Astrocyte (in vitro differentiated cells and primary cell): ENCODE results near the gene AKT3. TPM values are rescaled to one million over a fixed set of nuclear protein-coding genes. Genes with fewer than 3 reads are reported as not detected.

Experiments used
- DNase-seq: peaks from one replicate; pipeline ENCODE4 v3.0.0-alpha.2; 2010; ENCODE audit warnings: low read depth
- FAIRE-seq: peaks from 2 replicates; lab custom pipeline; 2011; peaks lifted over from hg19 to GRCh38; lab: Jason Lieb, UNC
- H2AFZ ChIP-seq: 2 replicates; pipeline ENCODE4 v1.6.0; 2012; ENCODE audit warnings: low read depth, low read length, inconsistent platforms
- H3K27ac ChIP-seq: 2 replicates; pipeline ENCODE4 v1.5.1; 2011; ENCODE audit warnings: low read depth, low read length, inconsistent platforms
- H3K27me3 ChIP-seq: 2 replicates; pipeline ENCODE4 v1.6.0; 2011; ENCODE audit warnings: low read length, inconsistent platforms; ENCODE audit not compliant: insufficient read depth
- H3K36me3 ChIP-seq: 2 replicates; pipeline ENCODE4 v1.5.1; 2011; ENCODE audit warnings: low read length, inconsistent platforms; ENCODE audit not compliant: insufficient read depth
- H3K4me1 ChIP-seq: 2 replicates; pipeline ENCODE4 v1.5.1; 2011; ENCODE audit warnings: low read length, inconsistent platforms; ENCODE audit not compliant: insufficient read depth
- H3K4me2 ChIP-seq: 2 replicates; pipeline ENCODE4 v1.6.0; 2012; ENCODE audit warnings: low read length, inconsistent platforms
- H3K4me3 ChIP-seq: 2 replicates; pipeline ENCODE4 v1.5.1; 2011; ENCODE audit warnings: low read depth, mild to moderate bottlenecking, low read length, inconsistent platforms; ENCODE audit not compliant: insufficient read depth
- H3K79me2 ChIP-seq: 2 replicates; pipeline ENCODE4 v1.6.0; 2012; ENCODE audit warnings: mild to moderate bottlenecking, low read length, inconsistent platforms; ENCODE audit not compliant: insufficient read depth
- H3K9ac ChIP-seq: 2 replicates; pipeline ENCODE4 v1.6.0; 2012; ENCODE audit warnings: mild to moderate bottlenecking, low read length, inconsistent platforms
- H3K9me3 ChIP-seq: 2 replicates; pipeline ENCODE4 v1.5.1; 2012; ENCODE audit warnings: low read depth, mild to moderate bottlenecking, low read length, inconsistent platforms; ENCODE audit not compliant: insufficient read depth
- H4K20me1 ChIP-seq: 2 replicates; pipeline ENCODE4 v1.6.0; 2012; ENCODE audit warnings: low read length, inconsistent platforms; ENCODE audit not compliant: insufficient read depth
- H3K27ac Mint-ChIP-seq: one replicate; pipeline ENCODE4 v1.8.0; 2021; ENCODE audit warnings: mild to moderate bottlenecking, mixed read lengths; ENCODE audit not compliant: unreplicated experiment
- H3K27me3 Mint-ChIP-seq: one replicate; pipeline ENCODE4 v1.8.0; 2021; ENCODE audit warnings: low read depth, mixed read lengths; ENCODE audit not compliant: unreplicated experiment
- H3K36me3 Mint-ChIP-seq: one replicate; pipeline ENCODE4 v1.8.0; 2021; ENCODE audit warnings: low read depth, mixed read lengths; ENCODE audit not compliant: unreplicated experiment
- H3K4me1 Mint-ChIP-seq: one replicate; pipeline ENCODE4 v1.8.0; 2021; ENCODE audit warnings: low read depth, mixed read lengths; ENCODE audit not compliant: unreplicated experiment
- H3K4me3 Mint-ChIP-seq: one replicate; pipeline ENCODE4 v1.8.0; 2021; ENCODE audit warnings: mild to moderate bottlenecking, moderate library complexity, mixed read lengths; ENCODE audit not compliant: unreplicated experiment
- H3K9me3 Mint-ChIP-seq: one replicate; pipeline ENCODE4 v1.8.0; 2021; ENCODE audit warnings: mild to moderate bottlenecking, mixed read lengths; ENCODE audit not compliant: unreplicated experiment
- CTCF ChIP-seq: IDR thresholded peaks from 2 replicates; pipeline ENCODE4 v1.5.1; 2011; ENCODE audit warnings: low read depth, mild to moderate bottlenecking, inconsistent platforms, low read length, moderate library complexity; ENCODE audit not compliant: insufficient read depth
- EZH2 ChIP-seq: IDR thresholded peaks from 2 replicates; pipeline ENCODE4 v1.6.1; 2012; ENCODE audit warnings: mild to moderate bottlenecking, low read length, inconsistent platforms; ENCODE audit not compliant: insufficient read depth
- total RNA-seq: library from RNA; stranded (reverse); gene quantifications from 2 replicates; pipeline ENCODE4 v1.2.1, GENCODE V29; 2021

AKT3 gene
- total RNA-seq, 1 donor from 2014 or later: 64.5 TPM

GRCh38 chr1:243528459-243529121, 321.5 kb downstream of the AKT3 start:
- FAIRE-seq: no peak
- TF ChIP-seq CTCF (no peak), EZH2 (no peak)
- Histone ChIP-seq H3K9me3 (no peaks in the 10 kb centered on the region), H3K4me1 (peaks cover 13% of the 10 kb centered on the region), H3K9ac (no peak overlapping the region), H3K4me3 (no peak overlapping the region), H3K79me2 (no peaks in the 10 kb centered on the region), H2AFZ (no peak overlapping the region), H3K4me2 (no peak overlapping the region), H3K27ac (no peak overlapping the region), H3K27me3 (no peaks in the 10 kb centered on the region), H4K20me1 (no peaks in the 10 kb centered on the region), H3K36me3 (no peaks in the 10 kb centered on the region)
- peaks cover 10% of the 10 kb centered on the region for H3K4me1 Mint-ChIP-seq
- no peak overlapping the region for H3K27ac Mint-ChIP-seq
- peaks cover 5% of the 10 kb centered on the region for H3K36me3 Mint-ChIP-seq
- no peaks in the 10 kb centered on the region for H3K27me3 Mint-ChIP-seq
- peaks cover 1% of the 10 kb centered on the region for H3K9me3 Mint-ChIP-seq
- H3K4me3 Mint-ChIP-seq: no peak overlapping the region
- DNase-seq: no peak

- H3K36me3 ChIP-seq: no peaks in the 10 kb centered on the region
- Mint-ChIP-seq H3K4me1 (peaks cover 11% of the 10 kb centered on the region), H3K36me3 (peaks cover 5% of the 10 kb centered on the region), H3K27me3 (no peaks in the 10 kb centered on the region), H3K27ac (no peak overlapping the region), H3K9me3 (peaks cover 1% of the 10 kb centered on the region), H3K4me3 (no peak overlapping the region)
- peaks cover 13% of the 10 kb centered on the region for H3K4me1 ChIP-seq
- H3K79me2 ChIP-seq: no peaks in the 10 kb centered on the region
- H4K20me1 ChIP-seq: no peaks in the 10 kb centered on the region
- no peak overlapping the region for H3K9ac ChIP-seq
- no peak for FAIRE-seq
- no peaks in the 10 kb centered on the region for H3K27me3 ChIP-seq
- TF ChIP-seq CTCF (no peak), EZH2 (no peak)
- H3K4me3 ChIP-seq: no peak overlapping the region
- H3K9me3 ChIP-seq: no peaks in the 10 kb centered on the region
- no peak overlapping the region for H3K4me2 ChIP-seq
- no peak overlapping the region for H2AFZ ChIP-seq
- DNase-seq: no peak
- H3K27ac ChIP-seq: no peak overlapping the region
Measured at GRCh38 chr1:243526180-243526579, 323.9 kb downstream of the AKT3 start.

GRCh38 chr1:243525085-243525487, 325.0 kb downstream of the AKT3 start:
- no peak overlapping the region for H2AFZ ChIP-seq
- FAIRE-seq (peak; percentile 74), DNase-seq (peak; percentile 89)
- H3K27me3 ChIP-seq: no peaks in the 10 kb centered on the region
- Mint-ChIP-seq H3K27ac (peak overlapping the region; percentile 70), H3K4me1 (peaks cover 21% of the 10 kb centered on the region), H3K27me3 (no peaks in the 10 kb centered on the region), H3K4me3 (no peak overlapping the region), H3K36me3 (peaks cover 5% of the 10 kb centered on the region), H3K9me3 (peaks cover 1% of the 10 kb centered on the region)
- H3K36me3 ChIP-seq: no peaks in the 10 kb centered on the region
- no peaks in the 10 kb centered on the region for H4K20me1 ChIP-seq
- no peaks in the 10 kb centered on the region for H3K79me2 ChIP-seq
- no peak for TF ChIP-seq CTCF
- no peak for TF ChIP-seq EZH2
- H3K4me1 ChIP-seq: peaks cover 13% of the 10 kb centered on the region
- peak overlapping the region; percentile 69 for H3K4me2 ChIP-seq
- peak overlapping the region; percentile 73 for H3K9ac ChIP-seq
- peak overlapping the region; percentile 88 for H3K27ac ChIP-seq
- H3K4me3 ChIP-seq: peak overlapping the region; percentile 3
- H3K9me3 ChIP-seq: no peaks in the 10 kb centered on the region
